Prostate gland (tissue), 2 donors: Measurements from ENCODE around the gene CDRT15L2. TPM values are rescaled to one million over a fixed set of nuclear protein-coding genes. Genes with fewer than 3 reads are reported as not detected.
"Not testable (repeated sequence)": the region's sequence is repeated elsewhere in the genome, so short reads cannot be mapped to it uniquely, and the experiment has no call there.

Source experiments
- DNase-seq: peaks from one replicate; pipeline ENCODE4 v3.0.0-alpha.2; 2019; ENCODE audit warnings: low spot score
- H3K27ac ChIP-seq, 2 donors: fragments of 200-600 bp; sonication (generic); 2 replicates each; pipeline ENCODE4 v1.5.1; 2017 to 2019
- H3K27me3 ChIP-seq: fragments of 200-600 bp; sonication (generic); replicated peaks from 2 replicates; pipeline ENCODE4 v1.5.1; 2019; ENCODE audit not compliant: insufficient read depth
- H3K36me3 ChIP-seq, 2 donors: fragments of 200-600 bp; sonication (generic); 1 replicate in 1 of 2; 2 replicates in 1 of 2; pipeline versions ENCODE4 v1.5.1 to v1.8.1; 2017 to 2019
- H3K4me1 ChIP-seq: fragments of 200-600 bp; sonication (generic); replicated peaks from 2 replicates; pipeline ENCODE4 v1.5.1; 2019
- H3K4me3 ChIP-seq, 2 donors: fragments of 200-600 bp; sonication (generic); 2 replicates each; pipeline ENCODE4 v1.5.1; 2017 to 2019
- H3K9me3 ChIP-seq: fragments of 200-600 bp; sonication (generic); 2 replicates; pipeline ENCODE4 v1.5.1; 2017
- CTCF ChIP-seq, 4 experiments: fragments of 200-600 bp in 2 of 4; fragments of 450-650 bp in 2 of 4; sonication (generic) in 2 of 4; IDR thresholded peaks; 1 replicate in 3 of 4; 2 replicates in 1 of 4; pipeline ENCODE4 v1.5.1; 2016 to 2019; ENCODE audit warnings: antibody characterized with exemption in 4 of 4, mild to moderate bottlenecking in 2 of 4, moderate library complexity in 2 of 4
- POLR2A ChIP-seq: fragments of 450-650 bp; IDR thresholded peaks from one replicate; pipeline ENCODE4 v1.6.1; 2016; ENCODE audit warnings: antibody characterized with exemption, mild to moderate bottlenecking
- POLR2AphosphoS5 ChIP-seq: sonication (generic); formaldehyde crosslinking; IDR thresholded peaks from one replicate; pipeline ENCODE4 v1.6.1; 2017; ENCODE audit warnings: antibody characterized with exemption
- WGBS: methylation state at CpG from one replicate; pipeline ENCODE4 v1.1.5; 2018; 5-methylcytosine and 5-hydroxymethylcytosine counted together
- intact Hi-C: fragments of 100-400 bp; cut with DNase I; formaldehyde crosslinking; loops from one replicate; pipeline ENCODE4 v1.14.2; 2022
- total RNA-seq, 2 donors: library from RNA; depleted of rRNA; stranded (reverse); fragments of >200 nt; gene quantifications; one replicate each; pipeline ENCODE4 v1.1.0, GENCODE V29; 2016

Gene CDRT15L2
- total RNA-seq, 2 donors from 2014 or later = not detected

- 89% methylated on average over 7 of the region's 20 CpGs for WGBS
- DNase-seq, H3K27ac ChIP-seq, H3K4me3 ChIP-seq, H3K36me3 ChIP-seq, H3K27me3 ChIP-seq, intact Hi-C loops, H3K4me1 ChIP-seq, H3K9me3 ChIP-seq: not testable (repeated sequence)
These were observed 24.2 kb upstream of the CDRT15L2 start for GRCh38 chr17:20555135-20556010.

DNA sequence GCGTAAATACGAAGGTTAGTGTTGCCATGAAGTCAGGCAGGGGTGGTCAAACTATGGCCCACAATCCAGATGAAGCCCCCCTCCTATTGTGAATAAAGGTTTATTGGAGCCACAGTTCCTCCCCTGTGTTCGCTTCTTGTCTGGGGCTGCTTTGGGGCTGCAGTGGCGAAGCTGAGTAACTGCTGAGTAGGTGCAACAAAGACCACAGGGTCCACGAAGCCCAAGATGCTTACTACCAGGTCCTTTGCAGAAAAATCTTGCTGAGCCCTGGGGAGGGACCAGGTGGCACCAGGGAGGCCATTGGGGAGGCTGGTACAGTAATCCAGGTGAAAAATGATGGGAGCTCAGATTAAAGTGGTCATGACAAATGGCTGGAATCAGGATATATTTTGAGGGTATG is 21.4 kb upstream of the CDRT15L2 start:
- intact Hi-C loops, DNase-seq, H3K36me3 ChIP-seq, H3K27me3 ChIP-seq, H3K9me3 ChIP-seq, H3K4me3 ChIP-seq, H3K4me1 ChIP-seq, H3K27ac ChIP-seq: not testable (repeated sequence)
- whole genome bisulfite sequencing = 87% methylated on average over 5 of the region's 5 CpGs

DNA sequence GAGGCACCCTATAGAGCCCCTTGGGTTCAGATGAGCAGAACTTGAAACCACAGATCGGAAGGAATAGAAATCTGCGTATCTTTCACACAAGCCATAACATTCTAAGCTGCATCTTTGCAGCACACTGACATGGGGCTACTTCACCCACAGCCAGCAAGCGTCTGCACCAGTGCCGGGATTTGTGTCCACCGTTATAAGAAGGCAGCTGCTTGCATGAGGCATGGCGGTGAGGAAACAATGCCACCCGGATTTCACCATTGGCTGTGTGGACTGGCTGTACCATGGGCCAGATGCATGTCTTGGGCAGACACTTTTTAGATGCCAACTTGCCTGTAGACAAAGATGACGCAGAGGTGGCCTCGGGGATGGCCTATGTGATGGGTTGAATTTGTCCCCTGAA is 20.5 kb upstream of the CDRT15L2 start:
- WGBS = 95% methylated on average over 9 of the region's 9 CpGs
- H3K9me3 ChIP-seq, H3K27me3 ChIP-seq, H3K27ac ChIP-seq, H3K4me3 ChIP-seq, DNase-seq, H3K4me1 ChIP-seq, H3K36me3 ChIP-seq, intact Hi-C loops: not testable (repeated sequence)

- no peak for DNase-seq
- no peak overlapping the region for H3K27ac ChIP-seq
- intact Hi-C loops = no loop called here
These were observed 16.9 kb upstream of the CDRT15L2 start for GRCh38 chr17:20562587-20562986.

DNA sequence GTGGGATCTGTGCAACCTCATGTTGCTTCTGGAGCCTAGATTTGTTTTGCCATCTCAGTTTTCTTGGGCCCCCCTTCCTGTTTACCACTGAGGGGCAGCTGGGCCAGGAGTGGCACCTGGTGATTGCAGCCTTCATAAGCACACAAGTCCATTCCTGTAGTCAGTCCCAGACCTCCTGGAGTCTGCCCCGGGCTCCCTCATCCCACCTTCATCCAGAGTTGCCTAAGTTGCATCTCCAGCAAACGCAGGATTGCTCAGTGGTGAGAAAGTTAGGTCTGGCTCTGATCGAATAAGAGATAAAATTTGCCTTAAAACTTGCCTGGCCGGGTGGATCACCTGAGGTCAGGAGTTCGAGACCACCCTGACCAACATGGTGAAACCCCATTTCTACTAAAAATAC is 14.3 kb upstream of the CDRT15L2 start:
- H3K4me3 ChIP-seq, H3K9me3 ChIP-seq, DNase-seq, H3K4me1 ChIP-seq, H3K27me3 ChIP-seq, H3K27ac ChIP-seq, H3K36me3 ChIP-seq, intact Hi-C loops: not testable (repeated sequence)
- 78% methylated on average over 5 of the region's 5 CpGs for WGBS

More at GRCh38 chr17:20562587-20562986, 16.9 kb upstream of the CDRT15L2 start:
- Histone ChIP-seq H3K9me3 (no peaks in the 10 kb centered on the region), H3K36me3 (no peaks in the 10 kb centered on the region), H3K4me1 (no peaks in the 10 kb centered on the region), H3K27me3 (no peaks in the 10 kb centered on the region), H3K4me3 (no peak overlapping the region)
- TF ChIP-seq POLR2AphosphoS5 (no peak), CTCF (IDR thresholded peaks at IDR 0.05) (no peak), POLR2A (no peak)
- WGBS = 94% methylated on average over 3 of the region's 3 CpGs

DNA sequence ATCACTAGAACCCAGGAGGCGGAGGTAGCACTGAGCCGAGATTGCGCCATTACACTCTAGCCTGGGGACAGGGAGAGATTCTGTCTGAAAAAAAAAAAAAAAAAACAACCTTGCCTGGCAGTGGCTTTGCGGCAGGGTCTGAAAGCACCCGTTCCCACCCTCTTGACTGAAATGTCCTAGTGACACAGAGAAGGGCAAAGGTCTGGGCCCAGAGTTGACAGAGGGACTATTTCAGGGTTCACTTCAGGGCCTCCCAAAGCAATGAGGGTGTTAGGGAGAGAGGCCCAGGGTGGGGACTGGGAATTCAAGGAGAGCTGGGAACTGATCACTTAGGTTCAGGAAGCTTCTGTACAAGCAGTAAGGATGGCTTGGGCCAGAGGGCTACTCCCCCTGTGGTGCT is 13.8 kb upstream of the CDRT15L2 start:
- H3K36me3 ChIP-seq = no peaks in the 10 kb centered on the region
- H3K4me1 ChIP-seq = no peaks in the 10 kb centered on the region
- DNase-seq = no peak
- intact Hi-C loops = no loop called here
- WGBS = 97% methylated on average over 5 of the region's 5 CpGs
- no peaks in the 10 kb centered on the region for H3K27me3 ChIP-seq
- no peak for TF ChIP-seq POLR2AphosphoS5
- TF ChIP-seq POLR2A = no peak
- TF ChIP-seq CTCF (IDR thresholded peaks at IDR 0.05) = no peak
- H3K4me3 ChIP-seq = no peak overlapping the region
- H3K9me3 ChIP-seq = no peaks in the 10 kb centered on the region
- H3K27ac ChIP-seq = no peak overlapping the region

- H3K36me3 ChIP-seq, H3K9me3 ChIP-seq, H3K27ac ChIP-seq, H3K4me1 ChIP-seq, DNase-seq, intact Hi-C loops, H3K27me3 ChIP-seq, H3K4me3 ChIP-seq: not testable (repeated sequence)
- WGBS = 64% methylated on average over 12 of the region's 12 CpGs
These were observed 12.8 kb upstream of the CDRT15L2 start for GRCh38 chr17:20566736-20567135.

DNA sequence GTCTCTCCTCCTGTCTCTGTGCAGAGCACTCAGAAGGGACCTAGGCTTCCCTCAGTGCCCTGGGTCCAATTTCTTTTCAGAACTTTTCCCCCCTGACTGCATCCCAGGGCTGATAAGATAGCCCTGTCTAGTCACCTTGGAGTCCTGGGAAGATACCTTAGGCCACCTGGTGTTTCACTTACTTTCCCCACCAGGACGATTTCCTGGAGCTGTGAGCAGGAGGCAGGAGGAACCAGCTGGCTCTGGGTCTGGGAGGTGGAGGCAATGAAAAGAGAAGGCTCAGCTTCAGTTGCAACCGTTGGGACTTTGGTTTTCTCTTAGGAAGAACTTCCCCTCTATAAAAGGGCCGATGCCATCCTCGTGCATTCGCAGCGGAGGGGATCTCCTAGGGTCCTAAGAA is 12.1 kb upstream of the CDRT15L2 start:
- 72% methylated on average over 6 of the region's 6 CpGs for WGBS
- DNase-seq, H3K4me1 ChIP-seq, H3K27ac ChIP-seq, H3K9me3 ChIP-seq, H3K4me3 ChIP-seq, H3K36me3 ChIP-seq, H3K27me3 ChIP-seq, intact Hi-C loops: not testable (repeated sequence)

GRCh38 chr17:20568604-20569003 is 10.9 kb upstream of the CDRT15L2 start:
- H3K27ac ChIP-seq, intact Hi-C loops, H3K36me3 ChIP-seq, H3K4me1 ChIP-seq, DNase-seq, H3K4me3 ChIP-seq, H3K9me3 ChIP-seq, H3K27me3 ChIP-seq: not testable (repeated sequence)
- WGBS = 80% methylated on average over 8 of the region's 8 CpGs

- H3K9me3 ChIP-seq, H3K36me3 ChIP-seq, DNase-seq, H3K4me3 ChIP-seq, H3K27ac ChIP-seq, H3K4me1 ChIP-seq, intact Hi-C loops, H3K27me3 ChIP-seq: not testable (repeated sequence)
- WGBS = 92% methylated on average over 10 of the region's 13 CpGs
These were observed 7.9 kb upstream of the CDRT15L2 start for GRCh38 chr17:20571653-20572052.
